ENCODE results near the gene SLC20A1.
"Not testable (repeated sequence)": the region's sequence is repeated elsewhere in the genome, so short reads cannot be mapped to it uniquely, and the experiment has no call there.

The SLC20A1 gene, protein sequence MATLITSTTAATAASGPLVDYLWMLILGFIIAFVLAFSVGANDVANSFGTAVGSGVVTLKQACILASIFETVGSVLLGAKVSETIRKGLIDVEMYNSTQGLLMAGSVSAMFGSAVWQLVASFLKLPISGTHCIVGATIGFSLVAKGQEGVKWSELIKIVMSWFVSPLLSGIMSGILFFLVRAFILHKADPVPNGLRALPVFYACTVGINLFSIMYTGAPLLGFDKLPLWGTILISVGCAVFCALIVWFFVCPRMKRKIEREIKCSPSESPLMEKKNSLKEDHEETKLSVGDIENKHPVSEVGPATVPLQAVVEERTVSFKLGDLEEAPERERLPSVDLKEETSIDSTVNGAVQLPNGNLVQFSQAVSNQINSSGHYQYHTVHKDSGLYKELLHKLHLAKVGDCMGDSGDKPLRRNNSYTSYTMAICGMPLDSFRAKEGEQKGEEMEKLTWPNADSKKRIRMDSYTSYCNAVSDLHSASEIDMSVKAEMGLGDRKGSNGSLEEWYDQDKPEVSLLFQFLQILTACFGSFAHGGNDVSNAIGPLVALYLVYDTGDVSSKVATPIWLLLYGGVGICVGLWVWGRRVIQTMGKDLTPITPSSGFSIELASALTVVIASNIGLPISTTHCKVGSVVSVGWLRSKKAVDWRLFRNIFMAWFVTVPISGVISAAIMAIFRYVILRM

DNA sequence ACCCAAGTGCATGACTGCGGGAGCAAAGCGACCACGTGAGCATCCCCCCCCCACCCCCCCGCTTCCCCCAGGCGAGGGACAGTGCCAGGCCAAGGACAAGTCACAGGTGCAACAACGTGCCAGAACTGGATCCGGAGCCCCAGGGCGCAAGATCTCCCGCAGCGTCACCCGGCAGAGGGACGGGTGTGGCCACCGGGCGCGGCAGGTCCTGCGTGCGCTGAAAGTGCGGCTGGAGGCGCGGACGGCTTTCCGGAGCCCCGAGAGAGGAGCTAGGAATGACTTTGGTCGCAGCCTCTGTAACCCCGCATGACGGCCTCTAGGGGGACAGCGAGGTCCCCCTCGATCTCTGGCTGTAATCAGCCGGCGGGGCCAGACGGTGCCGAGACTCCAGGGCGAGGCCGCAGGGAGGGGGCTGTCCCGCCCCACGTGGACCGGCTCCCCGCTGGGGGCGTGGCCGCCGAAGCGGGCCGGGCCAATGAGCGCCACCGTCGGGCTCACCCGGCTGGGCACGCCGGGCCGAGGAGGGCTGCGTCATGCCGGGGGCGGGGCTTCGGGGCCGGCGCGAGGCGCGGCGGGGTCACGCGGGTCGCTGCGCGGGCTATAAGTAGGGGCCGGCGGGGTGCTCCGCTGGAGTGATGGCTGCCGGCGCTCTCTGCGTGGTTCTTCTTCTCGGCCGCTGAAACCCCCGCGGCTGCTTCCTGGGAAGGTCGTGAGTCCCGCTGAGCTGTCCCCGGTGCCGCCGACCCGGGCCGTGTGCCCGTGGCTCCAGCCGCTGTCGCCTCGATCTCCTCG is at the start of gene SLC20A1:
TSS of gene SLC20A1 (plus strand) at position 630 of the 792 bp plus-strand sequence. CDS start 890 bp downstream, outside the sequence.
- in situ Hi-C loops (cut with MboI; ENCODE audit: low sequenced_read_pairs), result no loop called here

DNA sequence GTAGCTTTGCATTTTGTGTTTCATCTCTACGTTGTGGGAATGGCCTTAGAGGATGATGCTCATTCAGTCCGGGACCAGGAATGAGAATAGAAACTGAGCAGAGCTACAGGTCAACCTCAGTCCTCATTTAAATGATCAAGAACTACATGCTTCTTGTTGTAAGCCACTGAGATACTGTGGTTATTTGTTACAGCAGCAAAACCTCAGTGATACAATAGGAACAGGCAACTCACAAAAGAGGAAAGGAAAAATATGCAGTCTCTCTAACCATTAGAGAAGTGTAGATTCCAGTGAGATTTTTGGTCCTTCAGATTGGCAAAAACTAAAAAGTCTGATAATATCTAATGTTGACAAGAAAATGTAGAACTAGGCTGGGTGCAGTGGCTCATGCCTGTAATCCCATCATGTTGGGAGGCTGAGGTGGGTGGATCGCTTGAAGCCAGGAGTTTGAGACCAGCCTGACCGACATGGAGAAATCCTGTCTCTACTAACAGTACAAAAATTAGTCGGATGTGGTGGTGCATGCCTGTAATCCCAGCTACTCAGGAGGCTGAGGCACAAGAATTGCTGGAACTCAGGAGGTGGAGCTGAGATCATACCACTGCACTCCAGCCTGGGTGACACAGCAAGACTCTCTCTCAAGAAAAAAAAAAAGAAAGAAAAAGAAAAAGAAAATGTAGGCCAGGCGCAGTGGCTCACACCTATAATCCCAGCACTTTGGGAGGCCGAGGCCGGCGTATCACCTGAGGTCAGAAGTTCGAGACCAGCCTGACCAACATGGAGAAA is 48.0 kb upstream of the SLC20A1 start:
- in situ Hi-C loops (cut with MboI; ENCODE audit: low sequenced_read_pairs), result no loop called here

DNA sequence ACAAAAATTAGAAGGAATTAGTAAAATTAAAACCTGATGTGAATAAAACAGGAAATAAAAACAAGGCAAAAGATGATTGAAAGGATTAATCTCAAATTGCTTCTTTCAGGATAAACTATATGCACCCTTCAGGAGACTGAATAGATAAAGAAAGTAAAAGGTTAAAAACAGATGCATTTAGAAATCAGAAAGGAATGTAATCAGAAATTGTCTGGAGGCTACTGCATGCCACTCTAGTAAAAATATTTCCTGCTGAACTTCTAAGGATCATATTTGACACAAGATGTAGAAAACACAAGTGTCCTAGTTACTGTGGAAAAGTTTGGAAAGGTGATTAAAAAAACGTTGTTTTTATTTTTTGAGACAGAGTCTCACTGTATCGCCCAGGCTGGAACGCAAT is 45.1 kb upstream of the SLC20A1 start:
- in situ Hi-C loops (cut with MboI; ENCODE audit: low sequenced_read_pairs), result no loop called here

DNA sequence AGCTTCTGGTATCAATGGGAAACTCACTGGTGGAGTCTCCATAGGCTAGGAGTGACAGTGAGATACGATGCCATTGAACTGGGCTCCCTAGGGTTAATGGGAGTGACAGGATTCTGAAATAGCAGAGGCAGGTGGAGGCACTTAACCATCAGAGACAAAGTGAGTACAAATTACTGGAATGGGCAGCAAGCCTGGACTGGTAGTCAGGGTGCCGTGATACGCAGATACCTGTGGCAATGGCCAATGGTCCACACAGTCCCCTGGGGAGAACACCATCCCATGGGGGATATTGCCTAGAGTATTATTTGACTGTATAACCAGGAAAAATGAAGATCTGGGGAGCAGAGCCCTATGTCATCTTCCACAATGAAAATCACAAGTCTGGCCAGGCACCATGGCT is 44.0 kb upstream of the SLC20A1 start:
- in situ Hi-C loops (cut with MboI; ENCODE audit: low sequenced_read_pairs), result no loop called here

DNA sequence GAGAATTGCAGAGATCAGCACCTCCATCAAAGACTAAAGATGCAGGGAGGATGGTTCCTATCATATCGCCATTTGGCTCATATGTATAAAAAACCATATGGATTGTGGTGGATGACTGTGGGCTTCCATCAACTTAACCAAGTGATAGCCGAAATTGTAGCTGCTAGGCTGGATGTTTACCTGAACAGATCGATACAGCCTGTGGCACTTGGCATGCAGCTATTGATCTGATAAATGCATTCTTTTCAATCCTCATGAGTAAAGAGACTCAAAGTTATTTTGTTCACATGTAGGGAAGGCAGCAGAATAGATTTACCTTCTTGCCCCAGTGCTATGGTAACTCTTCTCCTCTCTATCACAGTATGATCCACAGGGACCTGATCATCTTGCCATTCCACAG is 42.8 kb upstream of the SLC20A1 start:
- in situ Hi-C loops (cut with MboI; ENCODE audit: low sequenced_read_pairs), result no loop called here

DNA sequence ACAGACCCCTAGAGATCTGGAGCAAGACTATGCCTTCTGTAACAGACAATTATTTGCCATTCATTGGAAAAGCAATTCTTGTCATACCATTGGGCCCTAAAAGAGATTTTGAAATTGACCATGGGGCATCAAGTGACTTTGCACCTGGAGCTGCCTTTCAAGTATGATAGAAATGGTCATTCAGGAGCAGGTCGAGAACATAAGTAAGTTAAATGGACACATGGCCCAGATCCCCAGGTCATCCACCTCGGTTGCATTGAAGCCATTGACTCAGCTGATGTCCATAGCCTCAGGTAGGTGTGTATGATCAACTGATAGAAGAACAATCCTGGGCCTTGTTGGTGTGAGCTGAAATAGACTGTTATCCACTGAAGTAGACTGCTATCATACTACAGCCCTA is 42.0 kb upstream of the SLC20A1 start:
- in situ Hi-C loops (cut with MboI; ENCODE audit: low sequenced_read_pairs), result no loop called here

DNA sequence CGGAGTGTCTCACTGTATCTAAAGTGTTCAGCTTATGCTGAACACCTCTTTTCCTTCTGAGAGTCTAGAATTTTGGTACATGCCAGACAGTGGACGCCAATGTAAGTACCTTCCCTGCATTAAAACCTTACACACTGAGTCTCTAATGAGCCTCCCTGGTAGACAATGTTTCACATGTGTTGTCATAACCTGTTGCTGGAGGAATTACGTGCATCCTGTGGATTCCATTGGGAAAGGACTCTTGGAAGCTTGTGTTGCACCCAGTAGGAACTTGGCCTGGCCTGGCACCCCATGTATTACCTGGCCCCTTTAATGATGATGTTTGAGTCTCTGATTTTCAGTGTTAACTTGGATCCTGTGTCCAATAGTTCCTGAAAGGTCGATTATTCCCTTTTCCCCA is 40.8 kb upstream of the SLC20A1 start:
- in situ Hi-C loops (cut with MboI; ENCODE audit: low sequenced_read_pairs), result no loop called here

DNA sequence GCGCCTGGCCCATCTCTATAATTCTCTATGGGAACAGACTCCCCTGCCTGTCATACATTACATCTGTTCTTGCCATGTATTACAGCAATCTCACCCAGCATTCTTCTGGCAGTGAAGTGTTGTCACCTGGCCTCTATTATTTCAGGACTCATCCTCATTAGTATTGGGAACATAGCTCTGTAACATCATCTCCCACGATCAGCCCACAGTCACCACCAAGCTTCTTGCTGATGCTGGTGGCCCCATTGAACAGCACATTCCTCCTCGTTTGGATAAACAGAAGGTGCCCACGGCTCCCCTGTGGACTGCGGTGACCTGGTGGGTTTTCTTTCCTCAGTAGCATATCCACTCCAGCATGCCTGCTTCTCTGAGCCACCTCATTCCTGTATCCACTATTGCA is 39.8 kb upstream of the SLC20A1 start:
- in situ Hi-C loops (cut with MboI; ENCODE audit: low sequenced_read_pairs), result no loop called here

DNA sequence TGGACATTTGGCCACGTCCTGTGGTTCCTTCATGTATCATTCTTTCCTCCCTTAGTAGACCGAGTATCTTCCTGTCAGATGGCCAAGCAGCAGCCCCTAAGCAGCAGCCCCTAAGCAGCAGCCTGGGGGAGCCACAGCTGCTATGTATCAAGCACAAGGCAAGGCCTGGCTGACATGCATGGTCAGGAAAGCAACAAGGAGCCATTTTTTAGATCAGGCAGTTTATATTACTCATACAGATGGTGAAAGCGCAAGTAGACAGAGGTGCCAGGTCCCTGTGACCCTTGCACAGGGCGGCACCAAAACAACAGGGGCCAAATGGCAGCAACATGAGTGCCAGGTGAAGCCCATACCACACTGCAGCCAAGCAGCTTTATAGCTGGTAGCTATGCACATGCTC is 39.2 kb upstream of the SLC20A1 start:
- in situ Hi-C loops (cut with MboI; ENCODE audit: low sequenced_read_pairs), result no loop called here

DNA sequence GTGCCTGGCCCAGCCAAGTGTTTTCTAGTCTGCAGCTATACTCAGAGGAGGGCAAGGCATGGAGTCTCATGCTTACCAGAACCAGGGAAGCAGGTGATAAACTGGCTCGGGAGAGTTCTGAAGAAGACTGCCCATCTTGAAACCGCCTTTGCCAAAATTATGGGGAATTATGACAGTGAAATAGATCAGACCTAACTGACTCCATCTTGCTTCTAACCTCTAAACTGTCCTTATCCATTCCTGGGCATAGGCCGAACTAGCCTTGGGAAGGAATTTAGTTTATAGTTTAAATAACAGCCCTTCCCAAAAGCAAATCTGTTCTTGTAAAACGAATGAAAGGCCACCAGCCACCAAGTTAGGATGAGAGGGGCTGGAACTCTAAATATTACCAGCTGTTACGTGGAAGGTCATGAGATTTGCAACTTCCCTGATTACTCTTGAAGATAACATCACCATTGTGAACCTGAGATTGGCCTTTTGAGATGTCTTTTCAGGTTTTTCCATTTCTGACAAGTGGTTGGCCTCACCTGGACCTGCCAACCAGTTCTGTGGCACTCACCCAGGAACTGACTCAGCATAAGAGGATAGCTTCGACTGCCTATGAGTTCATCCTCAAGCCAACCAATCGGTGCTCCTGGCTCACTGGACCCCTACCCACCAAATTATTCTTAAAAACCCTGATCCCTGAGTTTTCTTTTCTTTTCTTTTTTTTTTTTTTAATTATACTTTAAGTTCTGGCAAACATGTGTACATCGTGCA is 37.9 kb upstream of the SLC20A1 start:
- in situ Hi-C loops (cut with MboI; ENCODE audit: low sequenced_read_pairs), result no loop called here

DNA sequence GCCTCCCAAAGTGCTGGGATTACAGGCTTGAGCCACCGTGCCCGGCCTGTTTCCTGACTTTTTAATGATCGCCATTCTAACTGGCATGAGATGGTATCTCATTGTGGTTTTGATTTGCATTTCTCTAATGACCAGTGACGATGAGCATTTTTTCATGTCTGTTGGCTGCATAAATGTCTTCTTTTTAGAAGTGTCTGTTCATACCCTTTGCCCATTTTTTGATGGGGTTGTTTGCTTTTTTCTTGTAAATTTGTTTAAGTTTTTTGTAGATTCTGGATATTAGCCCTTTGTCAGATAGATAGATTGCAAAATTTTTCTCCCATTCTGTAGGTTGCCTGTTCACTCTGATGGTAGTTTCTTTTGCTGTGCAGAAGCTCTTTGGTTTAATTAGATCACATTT is 36.4 kb upstream of the SLC20A1 start:
- in situ Hi-C loops (cut with MboI; ENCODE audit: low sequenced_read_pairs), result not testable (repeated sequence)

DNA sequence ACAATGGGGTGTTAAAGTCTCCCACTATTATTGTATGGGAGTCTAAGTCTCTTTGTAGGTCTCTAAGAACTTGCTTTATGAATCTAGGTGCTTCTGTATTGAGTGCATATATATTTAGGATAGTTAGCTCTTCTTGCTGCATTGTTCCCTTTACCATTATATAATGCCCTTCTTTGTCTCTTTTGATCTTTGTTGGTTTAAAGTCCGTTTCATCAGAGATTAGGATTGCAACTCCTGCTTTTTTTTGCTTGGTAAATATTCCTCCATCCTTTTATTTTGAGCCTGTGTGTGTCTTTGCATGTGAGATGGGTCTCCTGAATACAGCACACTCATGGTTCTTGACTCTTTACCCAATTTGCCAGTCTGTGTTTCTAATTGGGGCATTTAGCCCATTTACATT is 33.5 kb upstream of the SLC20A1 start:
- in situ Hi-C loops (cut with MboI; ENCODE audit: low sequenced_read_pairs), result not testable (repeated sequence)

DNA sequence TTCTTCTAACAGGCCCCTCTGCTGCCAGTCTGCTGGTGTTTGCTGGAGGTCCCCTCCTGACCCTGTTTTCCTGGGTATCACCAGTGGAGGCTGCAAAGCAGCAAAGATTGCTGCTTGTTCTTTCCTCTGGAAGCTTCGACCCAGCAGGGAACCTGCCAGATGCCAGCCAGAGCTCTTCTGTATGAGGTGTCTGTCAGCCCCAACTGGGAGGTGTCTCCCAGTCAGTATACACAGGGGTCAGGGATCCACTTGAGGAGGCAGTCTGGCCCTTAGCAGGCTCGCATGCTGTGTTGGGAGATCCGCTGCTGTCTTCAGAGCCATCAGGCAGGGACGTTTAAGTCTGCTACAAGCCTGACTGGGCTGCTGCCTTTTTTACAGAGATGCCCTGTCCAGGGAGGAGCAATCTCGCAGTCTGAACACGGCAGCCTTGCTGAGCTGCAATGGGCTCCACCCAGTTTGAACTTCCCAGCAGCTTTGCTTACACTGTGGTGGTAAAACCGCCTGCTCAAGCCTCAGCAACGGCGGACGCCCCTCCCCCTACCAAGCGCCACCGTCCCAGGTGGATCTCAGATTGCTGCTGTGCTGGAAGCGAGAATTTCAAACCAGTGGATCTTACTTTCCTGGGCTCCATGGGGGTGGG is 31.4 kb upstream of the SLC20A1 start:
- in situ Hi-C loops (cut with MboI; ENCODE audit: low sequenced_read_pairs), result no loop called here

DNA sequence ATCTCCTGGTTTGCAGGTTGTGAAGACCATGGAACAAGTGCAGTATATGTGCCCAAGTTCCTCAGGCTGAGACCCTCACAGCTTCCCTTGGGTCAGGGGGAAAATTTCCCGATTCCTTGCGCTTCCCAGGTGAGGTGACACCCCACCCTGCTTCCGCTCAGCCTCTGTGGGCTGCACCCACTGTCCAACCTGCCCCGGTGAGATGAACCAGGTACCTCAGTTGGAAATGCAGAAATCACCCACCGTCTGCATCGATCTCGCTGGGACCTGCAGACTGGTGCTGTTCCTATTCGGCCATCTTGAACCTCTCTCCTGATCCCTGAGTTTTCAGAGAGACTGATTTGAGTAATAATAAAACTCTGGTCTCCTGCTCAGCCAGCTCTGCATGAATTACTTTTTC is 30.7 kb upstream of the SLC20A1 start:
- in situ Hi-C loops (cut with MboI; ENCODE audit: low sequenced_read_pairs), result no loop called here

DNA sequence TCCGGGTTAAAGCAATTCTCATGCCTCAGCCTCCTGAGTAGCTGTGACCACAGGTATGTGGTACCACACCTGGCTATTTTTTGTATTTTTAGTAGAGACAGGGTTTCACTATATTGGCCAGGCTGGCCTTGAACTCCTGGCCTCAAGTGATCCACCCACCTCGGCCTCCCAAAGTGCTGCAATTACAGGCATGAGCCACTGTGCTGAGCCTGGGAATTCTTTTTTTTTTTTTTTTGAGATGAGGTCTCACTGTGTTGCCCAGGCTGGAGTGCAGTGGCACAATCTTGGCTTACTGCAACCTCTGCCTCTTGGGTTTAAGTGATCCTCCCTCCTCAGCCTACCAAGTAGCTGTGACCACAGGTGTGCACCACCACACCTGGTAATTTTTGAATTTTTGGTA is 29.9 kb upstream of the SLC20A1 start:
- in situ Hi-C loops (cut with MboI; ENCODE audit: low sequenced_read_pairs), result not testable (repeated sequence)

DNA sequence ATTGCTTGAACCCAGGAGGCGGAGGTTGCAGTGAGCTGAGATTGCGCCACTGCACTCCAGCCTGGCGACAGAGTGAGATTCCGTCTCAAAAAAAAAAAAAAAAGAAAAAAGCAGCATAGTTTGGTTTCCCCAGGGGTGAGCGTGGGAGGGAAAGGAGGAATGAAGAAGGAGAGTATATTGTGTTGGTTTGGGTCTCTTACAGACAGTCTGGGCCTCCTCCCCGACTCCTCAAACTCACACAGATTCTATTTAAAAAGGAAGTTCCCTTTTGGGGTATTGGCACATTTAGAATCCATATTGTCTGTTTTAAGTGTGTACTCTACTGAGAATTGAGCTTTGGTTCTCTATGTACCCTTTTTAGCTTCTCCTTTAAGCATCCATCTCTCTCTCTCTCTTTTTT is 27.4 kb upstream of the SLC20A1 start:
- in situ Hi-C loops (cut with MboI; ENCODE audit: low sequenced_read_pairs), result no loop called here

DNA sequence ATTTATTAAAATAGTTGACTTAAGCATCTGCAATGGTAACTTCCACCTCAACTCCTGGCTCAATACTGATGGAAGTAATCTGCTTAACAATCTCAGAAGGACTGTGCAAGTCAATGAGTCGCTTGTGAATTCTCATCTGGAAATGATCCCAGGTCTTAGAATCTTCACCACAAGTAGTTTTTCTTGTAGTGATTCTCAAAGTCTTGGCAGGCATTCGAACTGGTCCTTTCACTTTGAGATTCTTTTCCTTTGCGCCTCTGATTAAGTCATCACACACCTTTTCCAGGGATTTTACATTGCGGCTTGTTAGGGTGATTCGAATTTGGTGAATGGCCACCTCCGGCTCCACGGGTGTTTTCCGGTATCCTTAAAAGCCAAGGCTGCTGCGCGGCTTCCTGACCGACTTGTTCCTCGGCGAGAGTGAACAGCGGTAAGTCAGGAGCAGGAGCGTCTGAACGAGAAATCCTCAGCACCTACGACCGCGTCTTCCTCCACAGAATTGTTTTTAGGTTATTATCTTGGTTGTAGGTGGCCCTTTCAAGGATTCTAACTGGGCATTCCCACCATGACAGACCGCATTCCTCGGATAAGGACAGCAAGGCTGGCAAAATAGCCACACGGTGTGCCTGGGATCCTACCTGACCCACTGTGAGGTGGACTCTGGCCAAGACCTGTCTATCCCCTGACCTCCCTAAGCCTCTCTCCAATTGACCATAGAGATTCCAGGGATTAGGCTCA is 23.8 kb upstream of the SLC20A1 start:
- in situ Hi-C loops (cut with MboI; ENCODE audit: low sequenced_read_pairs), result no loop called here

DNA sequence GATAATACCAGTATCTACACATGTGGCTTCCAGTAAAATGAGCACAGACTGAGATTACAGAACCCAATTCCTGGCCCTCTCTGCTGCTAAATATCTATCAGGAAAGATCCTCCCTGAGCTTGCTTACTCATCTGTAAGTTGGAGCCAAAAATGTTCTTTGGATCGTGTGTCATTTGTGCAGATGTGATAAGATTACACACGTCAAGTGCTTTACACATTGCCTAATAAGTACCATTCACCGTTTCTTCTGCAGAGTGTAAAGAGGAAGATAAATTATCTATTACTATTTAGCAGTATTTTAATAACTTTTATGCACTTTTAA is 23.2 kb upstream of the SLC20A1 start:
- in situ Hi-C loops (cut with MboI; ENCODE audit: low sequenced_read_pairs), result no loop called here
